ENCODE measurements around the gene CRYAA.
"Not testable (repeated sequence)": the region's sequence is repeated elsewhere in the genome, so short reads cannot be mapped to it uniquely, and the experiment has no call there.

Gene CRYAA

DNA sequence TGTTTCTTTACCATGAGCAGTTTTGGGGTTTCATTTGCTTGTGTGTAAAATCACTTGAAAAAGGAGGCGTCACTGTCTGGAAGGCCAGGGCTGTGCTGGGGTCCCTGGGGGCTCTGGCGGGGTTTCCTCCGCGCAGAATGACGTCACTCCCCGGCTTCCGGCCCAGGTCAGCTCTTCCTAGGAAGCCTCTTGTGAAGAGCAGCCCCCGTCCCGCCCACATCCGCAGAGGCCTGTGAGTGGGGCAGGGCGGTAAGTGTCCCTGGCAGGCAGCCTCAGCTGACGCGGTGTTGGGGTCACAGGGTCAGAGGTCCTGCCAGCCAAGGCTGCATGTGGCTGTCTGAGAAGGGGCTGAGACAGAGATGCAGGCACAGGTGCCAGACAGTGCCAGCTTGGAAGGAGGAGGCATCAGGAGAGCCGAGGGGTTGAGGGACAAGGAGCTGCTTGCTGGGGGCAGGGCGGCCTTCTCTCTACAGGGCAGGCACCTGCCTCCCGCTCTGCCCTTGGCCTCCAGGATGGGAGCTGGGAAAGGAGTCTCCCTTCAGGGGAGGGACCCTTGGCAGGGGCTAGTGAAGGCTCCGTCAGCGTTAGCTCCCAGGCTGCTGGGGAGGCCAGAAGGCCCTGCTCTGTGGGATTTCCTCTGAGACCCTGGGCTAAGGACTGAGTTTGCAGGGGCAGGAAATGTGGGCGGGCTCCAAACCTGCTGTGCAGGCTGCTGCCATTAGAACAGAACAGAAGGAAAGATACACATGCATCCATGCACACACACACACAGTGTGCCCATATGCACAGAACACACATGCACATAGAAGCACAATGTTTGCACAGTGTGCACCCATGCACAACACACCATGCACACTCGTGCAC, 8.5 kb downstream of the CRYAA start:
- DNase-seq (ENCODE audit: low read depth), result not testable (repeated sequence)

DNA sequence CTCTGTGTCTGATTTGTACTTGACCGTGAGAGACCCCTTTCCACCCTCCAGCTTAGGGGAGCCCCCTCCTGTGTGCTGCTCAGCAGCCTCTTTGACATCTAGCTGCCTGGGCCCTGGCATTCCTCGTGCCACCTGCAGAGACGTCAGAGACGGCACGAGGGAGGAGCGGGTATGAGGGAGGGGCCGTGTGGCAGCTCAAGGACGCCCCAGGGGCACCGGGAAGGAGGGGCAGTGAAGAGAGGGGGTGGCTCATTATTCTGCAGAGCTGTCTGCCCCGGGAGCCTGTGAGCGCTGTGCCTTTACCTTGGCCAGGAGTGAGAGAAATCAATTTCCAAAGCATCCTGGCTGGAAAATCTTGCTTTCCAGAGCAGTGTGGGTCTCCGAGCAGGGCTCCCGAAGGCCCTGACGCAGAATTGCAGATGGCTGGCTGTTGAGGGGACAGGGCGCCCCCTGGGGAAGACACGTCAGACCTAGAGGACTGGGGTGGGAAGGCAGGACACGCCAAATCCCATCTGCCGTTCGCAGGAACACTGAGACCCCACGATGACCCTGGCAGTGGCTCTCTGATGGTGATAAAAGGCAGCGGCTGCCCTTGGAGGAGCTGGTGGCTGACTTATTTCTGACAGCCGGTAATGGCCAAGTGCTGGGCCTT, 9.5 kb downstream of the CRYAA start:
- DNase-seq (ENCODE audit: low read depth), result not testable (repeated sequence)

DNA sequence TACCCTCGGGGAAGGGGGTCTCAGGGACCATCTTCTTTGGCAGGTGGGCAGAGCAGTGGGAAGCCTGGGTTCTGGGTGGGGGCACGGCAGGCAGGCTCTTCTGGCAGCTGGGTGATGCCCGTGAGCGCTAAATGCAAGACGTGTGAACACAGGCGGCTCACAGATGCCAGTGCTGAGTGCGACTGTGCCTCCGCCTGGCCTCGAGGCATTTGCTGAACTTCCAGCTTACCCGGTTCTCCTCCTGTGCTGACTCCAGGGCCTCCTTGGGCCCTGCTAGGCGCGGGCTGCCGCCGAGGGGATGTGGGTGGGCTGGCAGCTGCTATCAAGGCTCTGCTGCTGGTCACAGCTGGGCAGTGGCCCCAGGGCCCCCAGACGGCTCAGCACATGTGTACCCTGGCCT, 12.2 kb downstream of the CRYAA start:
- DNase-seq (ENCODE audit: low read depth), result not testable (repeated sequence)

DNA sequence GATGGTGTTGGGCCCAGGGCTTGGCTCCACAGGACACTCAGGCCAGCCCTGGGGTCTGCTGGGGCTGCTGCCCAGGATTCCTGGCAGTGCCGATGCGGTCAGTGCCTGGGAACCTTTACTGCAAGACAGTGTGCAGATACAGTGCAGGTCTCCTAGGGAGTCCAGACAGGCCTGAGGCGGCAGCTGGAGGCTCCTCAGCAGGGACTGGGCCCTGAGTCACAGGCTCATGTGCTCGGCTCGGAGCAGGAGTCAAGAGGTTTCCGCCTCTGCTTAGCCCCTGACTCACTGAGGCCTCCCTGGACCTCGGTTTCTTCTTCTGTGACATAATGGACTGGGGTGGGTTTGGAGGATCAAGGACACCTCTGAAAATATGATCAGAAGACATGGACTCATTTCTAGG, 18.5 kb downstream of the CRYAA start:
- DNase-seq (ENCODE audit: low read depth), result not testable (repeated sequence)

DNA sequence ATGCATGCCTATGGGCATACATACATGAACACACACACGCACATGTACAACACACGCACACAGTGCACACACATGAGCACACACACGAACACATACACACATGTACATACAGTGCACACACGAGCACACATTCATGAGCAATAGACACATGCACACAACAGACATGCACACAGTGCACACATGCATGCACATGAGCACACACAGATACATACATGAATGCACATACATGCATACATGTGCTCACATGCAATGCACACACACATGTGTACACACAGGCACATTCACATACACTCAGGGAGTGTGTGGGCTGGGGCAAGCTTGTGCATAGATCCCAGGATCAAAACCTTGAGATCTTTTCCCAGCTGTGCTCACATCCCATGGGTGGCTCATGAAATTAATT, 18.9 kb downstream of the CRYAA start:
- no peak for DNase-seq (ENCODE audit: low read depth)

DNA sequence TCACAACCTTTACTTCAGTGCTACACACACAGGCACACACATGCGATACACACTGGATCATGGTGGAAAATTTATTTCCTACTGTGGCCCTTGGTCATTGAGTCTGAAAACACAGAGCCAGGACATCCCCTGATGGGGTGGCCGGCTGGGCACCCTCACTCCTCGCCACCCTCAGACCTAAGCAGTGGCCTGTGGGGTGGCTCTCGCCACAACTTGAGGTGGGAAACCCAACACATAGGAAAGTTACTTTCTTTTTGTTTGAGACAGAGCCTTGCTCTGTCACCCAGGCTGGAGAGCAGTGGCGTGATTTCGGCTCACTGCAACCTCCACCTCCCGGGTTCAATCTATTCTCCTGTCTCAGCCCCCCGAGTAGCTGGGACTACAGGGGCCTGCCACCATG, 19.4 kb downstream of the CRYAA start:
- no peak for DNase-seq (ENCODE audit: low read depth)

DNA sequence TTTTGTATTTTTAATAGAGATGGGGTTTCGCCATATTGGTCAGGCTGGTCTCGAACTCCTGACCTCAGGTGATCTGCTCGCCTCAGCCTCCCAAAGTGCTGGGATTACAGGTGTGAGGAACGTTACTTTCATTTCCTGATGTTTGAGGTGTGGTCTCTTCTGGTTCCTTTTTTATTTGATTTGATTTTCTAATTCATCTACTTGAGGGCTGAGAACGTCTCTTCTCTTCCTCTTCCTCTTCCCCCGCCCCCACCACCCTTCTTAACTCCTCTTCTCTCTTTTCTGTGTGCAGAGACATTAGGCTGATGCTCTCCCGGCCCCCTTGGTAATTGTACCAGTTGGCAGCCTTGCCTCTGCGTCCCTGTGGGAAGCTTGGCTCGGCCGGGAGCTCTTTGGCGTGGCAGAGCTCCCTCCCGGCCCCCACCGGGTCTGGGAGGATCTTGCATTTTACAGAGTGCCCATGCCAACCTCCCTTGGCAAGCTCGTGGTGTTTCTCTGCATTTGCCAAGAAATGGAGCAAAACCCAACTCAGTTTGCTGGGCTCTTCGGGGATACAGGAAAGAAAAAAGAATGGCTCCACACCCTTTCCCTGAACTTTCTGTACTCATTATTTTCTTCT, 19.9 kb downstream of the CRYAA start:
- no peak for DNase-seq (ENCODE audit: low read depth)

DNA sequence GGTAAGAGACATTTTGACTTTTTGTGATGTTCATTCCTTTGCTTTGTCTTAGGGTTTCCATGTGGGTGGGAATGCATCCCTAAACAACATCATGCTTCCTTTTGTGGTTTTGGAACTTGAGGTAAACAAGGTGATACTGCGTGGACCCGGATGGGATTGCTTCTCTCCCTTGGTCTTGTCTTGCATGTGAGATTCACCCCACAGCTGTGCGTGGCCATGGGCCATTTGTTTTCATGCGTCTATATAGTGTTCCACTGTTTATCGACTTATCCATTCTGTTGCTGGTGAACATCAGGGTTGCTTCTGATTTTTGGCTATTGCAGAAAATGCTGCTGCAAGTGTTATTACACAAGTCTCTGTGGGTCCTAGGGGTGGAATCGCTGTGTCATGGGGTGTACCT, 21.1 kb downstream of the CRYAA start:
- DNase-seq (ENCODE audit: low read depth), result no peak

DNA sequence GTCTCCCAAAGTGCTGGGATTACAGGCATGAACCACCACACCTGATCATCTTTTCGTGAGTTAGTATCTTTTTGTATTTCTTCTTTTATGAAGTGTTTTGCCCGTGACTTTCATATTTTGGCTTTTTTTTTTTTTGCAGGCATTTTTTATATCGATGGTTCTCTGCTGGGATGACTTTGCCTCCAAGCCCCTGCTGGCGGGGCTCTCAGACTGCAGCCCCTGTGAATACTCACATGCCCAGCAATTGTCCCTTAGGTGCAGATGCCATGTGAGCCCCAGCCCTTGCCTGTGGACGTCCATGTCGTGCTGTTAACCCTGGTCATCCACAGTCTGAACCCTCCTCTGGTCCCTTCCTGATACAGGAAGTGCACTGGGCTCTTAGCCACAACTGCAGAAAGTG, 21.7 kb downstream of the CRYAA start:
- no peak for DNase-seq (ENCODE audit: low read depth)

DNA sequence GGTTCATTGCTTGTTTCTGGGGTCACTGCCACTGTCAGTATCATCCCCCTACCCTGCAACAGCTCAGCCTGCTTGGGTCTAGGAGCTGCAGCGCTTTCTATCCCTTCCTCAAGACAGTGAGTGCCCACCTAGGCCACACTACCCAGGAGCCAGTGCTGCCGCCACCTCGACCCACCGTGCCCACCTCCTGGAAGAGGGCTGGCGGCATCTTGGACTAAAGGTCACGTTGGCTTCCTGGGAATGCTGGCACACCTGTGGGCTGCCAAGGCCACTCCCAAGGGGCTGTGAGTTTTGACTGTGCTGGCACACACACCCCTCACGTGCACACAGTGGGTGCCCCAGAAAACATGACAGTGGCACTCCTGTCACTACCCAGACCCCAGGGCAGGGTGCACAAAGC, 22.1 kb downstream of the CRYAA start:
- DNase-seq (ENCODE audit: low read depth), result no peak

DNA sequence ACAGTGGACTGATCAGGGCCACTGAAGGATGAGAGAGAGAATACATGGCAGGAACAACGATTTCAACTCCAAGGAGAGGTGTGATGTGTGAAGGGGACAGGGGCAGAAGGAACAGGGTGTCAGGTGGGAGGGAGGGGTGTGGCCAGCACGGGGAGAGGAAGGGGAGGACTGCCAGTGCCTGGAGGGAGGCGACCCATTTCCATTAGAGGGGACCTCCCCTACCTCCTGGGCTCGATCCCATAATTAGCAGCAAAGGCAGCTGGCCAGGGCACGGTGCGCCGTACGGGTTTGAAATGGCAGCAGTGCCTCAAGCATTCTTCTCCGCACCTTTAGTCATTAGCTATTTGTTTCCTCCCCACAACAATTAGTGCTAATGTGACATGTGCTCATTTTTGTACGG, 22.7 kb downstream of the CRYAA start:
- DNase-seq (ENCODE audit: low read depth), result no peak

DNA sequence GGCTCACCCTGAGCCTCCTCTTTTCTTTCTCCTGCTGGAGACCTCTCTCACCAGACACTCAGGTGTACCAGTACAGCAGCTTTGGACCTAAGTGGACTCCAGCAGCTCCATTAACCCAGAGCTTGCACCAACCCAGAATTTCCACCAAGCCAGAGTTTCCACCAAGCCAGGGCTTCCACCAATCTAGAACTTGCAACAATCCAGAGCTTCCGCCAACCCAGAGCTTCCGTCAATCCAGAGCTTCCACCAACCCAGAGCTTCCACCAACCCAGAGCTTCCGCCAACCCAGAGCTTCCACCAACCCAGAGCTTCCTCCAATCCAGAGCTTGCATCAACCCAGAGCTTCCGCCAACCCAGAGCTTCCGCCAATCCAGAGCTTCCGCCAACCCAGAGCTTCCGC, 23.2 kb downstream of the CRYAA start:
- DNase-seq (ENCODE audit: low read depth), result no peak

DNA sequence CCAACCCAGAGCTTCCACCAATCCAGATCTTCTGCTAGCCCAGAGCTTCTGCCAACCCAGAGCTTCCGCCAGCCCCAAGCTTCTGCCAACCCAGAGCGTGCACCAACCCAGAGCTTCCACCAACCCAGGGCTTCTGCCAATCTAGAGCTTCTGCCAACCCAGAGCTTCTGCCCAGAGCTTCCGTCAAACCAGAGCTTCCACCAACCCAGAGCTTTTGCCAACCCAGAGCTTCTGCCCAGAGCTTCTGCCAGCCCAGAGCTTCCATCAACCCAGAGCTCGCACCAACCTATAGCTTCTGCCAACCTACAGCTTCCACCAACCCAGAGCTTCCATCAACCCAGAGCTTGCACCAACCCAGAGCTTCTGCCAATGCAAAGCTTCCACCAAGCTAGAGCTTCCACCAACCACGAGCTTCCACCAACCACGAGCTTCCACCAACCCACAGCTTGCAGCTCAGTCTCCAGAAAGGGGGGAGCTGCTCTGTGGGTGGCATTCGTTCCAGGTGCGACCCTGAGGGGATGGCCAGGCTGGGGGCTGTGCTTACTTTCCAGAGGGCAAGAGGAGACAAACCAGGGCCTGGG, 23.8 kb downstream of the CRYAA start:
- no peak for DNase-seq (ENCODE audit: low read depth)

DNA sequence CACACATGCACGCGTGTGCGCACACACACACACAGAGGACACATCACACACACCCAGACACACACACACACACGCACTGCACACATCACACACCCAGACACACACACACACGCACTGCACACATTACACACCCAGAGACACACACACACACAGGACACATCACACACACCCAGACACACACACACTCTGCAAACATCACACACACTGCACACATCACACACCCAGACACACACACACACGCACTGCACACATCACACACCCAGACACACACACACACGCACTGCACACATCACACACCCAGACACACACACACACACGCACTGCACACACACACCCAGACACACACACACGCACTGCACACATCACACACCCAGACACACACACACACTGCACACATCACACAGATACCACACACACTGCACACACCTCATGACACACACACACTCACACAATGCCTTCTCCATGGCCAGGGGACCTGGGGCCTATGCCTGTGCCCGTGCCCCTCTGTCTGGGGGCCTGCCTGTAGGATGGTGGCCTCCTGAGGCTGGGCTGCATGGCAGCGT, 24.4 kb downstream of the CRYAA start:
- no peak for DNase-seq (ENCODE audit: low read depth)

DNA sequence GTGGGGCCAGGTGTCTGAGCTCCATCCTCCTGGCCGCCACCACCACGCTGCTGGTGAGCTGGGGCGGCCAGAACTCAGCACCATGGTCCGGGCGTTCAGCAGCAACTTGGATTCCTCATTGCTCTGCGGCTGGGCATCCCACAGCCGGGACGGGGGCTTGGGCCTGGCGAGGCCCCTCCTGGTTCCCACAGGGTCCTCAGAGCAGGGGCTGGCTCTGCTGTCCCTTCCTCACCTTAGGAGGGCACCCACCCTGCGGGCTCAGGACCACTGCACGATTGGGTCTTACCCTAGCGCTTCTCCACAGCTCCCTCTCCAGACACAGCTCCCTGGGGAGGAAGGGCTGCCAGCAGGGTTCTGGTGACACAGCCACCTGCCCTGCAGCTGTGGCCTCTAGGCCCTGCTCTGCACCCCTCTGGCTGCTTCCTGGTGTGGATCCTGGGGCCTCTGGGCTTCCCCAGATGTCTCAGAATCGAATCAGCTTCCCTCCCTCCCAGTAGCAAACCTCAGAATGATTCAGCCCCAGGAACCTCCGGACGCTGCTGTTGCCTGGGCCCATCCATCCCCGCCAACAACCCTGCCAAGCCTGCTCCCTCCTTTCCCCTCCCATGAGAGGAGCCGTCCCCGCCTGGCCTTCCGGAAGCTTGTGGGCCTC, 25.0 kb downstream of the CRYAA start:
- DNase-seq (ENCODE audit: low read depth), result peak; percentile 39

DNA sequence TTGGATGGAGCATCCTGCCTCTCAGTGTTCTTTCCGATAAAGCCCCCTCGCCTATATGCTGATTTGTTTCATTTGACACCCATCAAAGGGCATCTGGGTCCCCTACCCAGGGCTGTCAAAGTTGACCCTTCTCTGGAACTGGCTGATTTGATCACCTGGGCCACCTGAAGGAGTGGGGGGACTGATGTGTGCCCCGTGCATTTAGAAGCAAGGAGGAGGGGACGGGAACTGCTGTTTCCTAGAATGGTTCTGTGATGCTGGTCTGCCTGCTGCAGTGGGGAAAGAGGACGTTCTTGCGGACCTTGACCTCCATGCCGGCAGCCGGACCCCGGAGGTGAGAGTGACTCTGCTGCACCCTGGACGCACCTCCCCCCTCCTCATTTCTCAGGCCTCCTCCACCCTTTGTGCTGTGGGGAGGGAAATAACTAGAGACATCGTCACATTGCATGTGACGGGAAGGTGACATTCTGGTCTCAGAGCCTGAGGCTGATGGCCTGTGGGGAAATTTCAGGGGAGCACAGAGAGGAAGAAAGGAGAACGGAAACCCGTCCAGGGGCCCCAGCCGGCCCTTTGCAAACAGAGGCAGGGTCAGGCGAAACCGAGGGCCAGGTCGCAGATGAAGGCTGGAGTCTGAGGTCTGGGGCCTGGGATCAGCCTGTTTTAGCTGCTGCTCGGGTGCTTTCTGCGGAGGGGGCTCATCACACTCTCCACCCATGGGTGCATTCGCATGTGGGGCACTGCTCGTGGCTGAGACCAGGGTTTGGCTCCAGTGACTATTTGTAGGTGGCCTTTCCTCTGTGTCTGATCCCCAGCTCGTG, 25.7 kb downstream of the CRYAA start:
- DNase-seq (ENCODE audit: low read depth), result no peak

DNA sequence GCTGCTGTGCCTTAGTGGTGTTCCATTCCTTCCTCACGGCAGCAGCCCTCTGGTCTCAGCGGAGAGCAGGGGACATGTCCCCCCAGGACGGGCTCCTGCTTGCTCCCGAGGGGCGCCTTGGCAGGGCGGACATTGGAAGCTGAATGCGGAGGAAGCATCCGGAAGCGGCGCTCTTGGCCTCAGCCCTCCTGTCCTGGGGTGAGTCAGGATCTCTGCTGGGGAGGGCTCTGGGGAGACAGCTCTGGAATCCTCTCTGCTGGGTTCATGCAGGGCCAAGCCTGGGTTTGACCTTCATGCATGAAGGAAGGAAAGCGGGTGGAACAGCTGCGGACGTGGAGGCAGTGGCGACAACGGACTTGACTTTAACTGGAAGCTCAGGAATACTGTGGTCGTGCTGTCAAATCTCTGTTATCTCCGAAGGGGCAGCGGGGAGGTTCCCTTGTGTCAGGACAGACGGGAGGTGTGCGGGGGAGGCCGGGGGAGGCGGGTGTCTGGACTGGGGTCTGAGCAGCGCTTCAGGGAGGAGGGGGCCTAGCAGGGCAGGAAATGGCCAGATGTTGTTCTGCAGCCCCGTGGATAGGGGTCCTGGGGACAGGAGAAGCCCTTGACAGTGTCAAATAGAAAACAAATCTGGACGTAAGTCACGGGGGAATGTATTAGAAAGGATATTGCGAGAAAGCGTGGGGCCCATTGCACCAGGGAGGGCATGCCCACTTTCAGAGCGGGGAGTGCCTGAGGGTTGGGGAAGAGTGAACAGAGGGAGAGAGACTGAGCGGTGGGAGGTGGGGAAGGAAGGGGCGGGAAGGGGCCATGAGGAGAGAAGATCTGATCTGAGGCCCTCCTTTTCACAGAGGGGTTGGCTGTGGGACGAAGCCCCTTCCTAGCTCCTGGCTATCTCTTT, 26.6 kb downstream of the CRYAA start:
- no peak for DNase-seq (ENCODE audit: low read depth)

DNA sequence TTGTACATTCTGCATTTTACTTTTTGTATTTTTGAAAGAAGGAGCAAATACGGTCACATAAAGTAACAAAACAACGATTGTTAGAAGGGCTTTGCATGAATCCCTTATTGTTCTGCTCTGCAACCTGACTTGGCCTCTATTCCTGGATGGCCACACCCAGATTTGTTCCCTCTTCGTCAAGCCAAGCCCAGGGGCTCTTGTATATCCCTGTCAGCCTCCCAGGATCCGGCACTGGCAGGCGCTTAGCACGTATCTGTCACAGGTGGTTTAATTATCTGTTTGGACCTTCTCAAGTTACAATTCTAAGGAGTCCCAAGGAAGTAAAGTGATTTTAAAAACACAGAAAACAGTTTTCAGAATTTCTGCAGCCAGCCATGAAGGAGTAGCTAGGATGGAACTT, 28.0 kb downstream of the CRYAA start:
- DNase-seq (ENCODE audit: low read depth), result no peak

DNA sequence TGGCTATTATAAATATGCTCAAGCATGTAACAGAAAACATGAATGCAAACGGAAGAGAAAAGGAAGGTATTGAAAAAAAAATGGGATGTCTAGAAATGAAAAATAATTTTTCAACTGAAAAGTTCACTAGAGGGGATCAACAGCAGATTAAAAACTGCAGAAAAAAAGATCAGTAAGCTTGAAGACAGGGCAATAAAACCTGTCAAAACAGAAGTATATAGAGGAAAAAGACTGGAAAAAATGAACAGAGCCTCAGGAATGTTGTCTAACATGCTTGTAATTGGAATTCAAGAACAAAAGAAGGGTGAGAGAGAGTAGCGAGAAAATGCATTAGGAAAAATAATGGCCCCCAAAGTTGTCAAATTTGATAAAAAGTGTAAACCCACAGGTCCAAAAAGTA, 29.6 kb downstream of the CRYAA start:
- no peak for DNase-seq (ENCODE audit: low read depth)

DNA sequence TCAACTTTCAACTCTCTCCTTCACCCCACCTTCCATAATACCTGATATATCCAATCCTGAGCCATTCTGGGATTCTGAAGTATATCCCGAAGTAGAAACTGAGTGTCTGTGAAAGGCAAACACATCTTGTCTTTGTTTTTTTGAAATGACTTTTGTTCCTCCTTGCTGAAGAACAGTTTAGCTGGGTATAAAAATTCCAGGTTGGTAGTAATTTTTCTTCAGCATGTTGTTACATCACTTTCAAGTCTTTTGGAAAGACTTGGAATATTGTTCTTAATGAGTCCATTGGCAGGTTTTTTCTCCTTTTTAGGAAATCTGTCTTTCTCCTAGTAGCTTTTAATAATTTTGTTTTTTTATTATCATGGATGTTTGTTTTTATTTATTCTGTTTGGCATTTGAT, 32.7 kb downstream of the CRYAA start:
- no peak for DNase-seq (ENCODE audit: low read depth)

All from GM04503 (cell line).